HepG2 (cell line): Measurements from ENCODE around the gene ARL15.

Experiments
- CTCF ChIP-seq: sonication (generic); formaldehyde crosslinking; IDR thresholded peaks from 2 replicates; pipeline ENCODE4 v1.5.0; 2020; ENCODE audit warnings: mild to moderate bottlenecking, missing genetic modification reagents, moderate library complexity
- FOSL2 ChIP-seq: sonication (generic); formaldehyde crosslinking; IDR thresholded peaks from 2 replicates; pipeline ENCODE4 v1.4.0; 2020; ENCODE audit warnings: missing genetic modification reagents
- GLI4 ChIP-seq: sonication (generic); formaldehyde crosslinking; IDR thresholded peaks from 2 replicates; pipeline ENCODE4 v1.5.1; 2020; ENCODE audit warnings: missing genetic modification reagents, mild to moderate bottlenecking, moderate library complexity, borderline replicate concordance

GRCh38 chr5:54073735-54074134 is 236.6 kb downstream of the ARL15 start:
- TF ChIP-seq GLI4: no peak
- no peak for TF ChIP-seq FOSL2 (CRISPR knock-in tag)
- TF ChIP-seq CTCF (CRISPR knock-in tag): no peak
